HEK293T (cell line): ENCODE measurements around the gene ARHGAP42.

Experiments used
- CTCF ChIA-PET: fragments of 350-600 bp; formaldehyde crosslinking; extraction: SDS; loops from one replicate; lab custom pipeline; 2021; ENCODE audit warnings: antibody characterized with exemption, inconsistent platforms; lab: Yijun Ruan, JAX
- POLR2A ChIA-PET: fragments of 350-600 bp; formaldehyde crosslinking; extraction: SDS; loops from one replicate; lab custom pipeline; 2020; ENCODE audit warnings: antibody characterized with exemption, inconsistent platforms; lab: Yijun Ruan, JAX
- DNase-seq: peaks from one replicate; pipeline ENCODE4 v3.0.0; 2012; ENCODE audit warnings: mixed read lengths; ENCODE audit errors: extremely low spot score
- ARNT ChIP-seq: fragments of 450-650 bp; IDR thresholded peaks from 2 replicates; pipeline ENCODE4 v1.6.1; 2017; ENCODE audit warnings: mild to moderate bottlenecking
- BHLHE40 ChIP-seq: fragments of 450-650 bp; IDR thresholded peaks from 2 replicates; pipeline ENCODE4 v1.6.1; 2016; ENCODE audit warnings: mild to moderate bottlenecking, moderate library complexity, borderline replicate concordance
- CTBP1 ChIP-seq: fragments of 450-650 bp; IDR thresholded peaks from 2 replicates; pipeline ENCODE4 v1.6.1; 2016; ENCODE audit warnings: borderline replicate concordance
- ELF4 ChIP-seq: fragments of 450-650 bp; IDR thresholded peaks from 2 replicates; pipeline ENCODE4 v1.6.1; 2017; ENCODE audit warnings: antibody characterized with exemption
- FOXA1 ChIP-seq: fragments of 450-650 bp; IDR thresholded peaks from 2 replicates; pipeline ENCODE4 v1.6.1; 2016; ENCODE audit warnings: mild to moderate bottlenecking
- FOXK2 ChIP-seq: fragments of 450-650 bp; IDR thresholded peaks from 2 replicates; pipeline ENCODE4 v1.6.1; 2016; ENCODE audit warnings: mild to moderate bottlenecking
- FOXM1 ChIP-seq: fragments of 450-650 bp; IDR thresholded peaks from 2 replicates; pipeline ENCODE4 v1.6.1; 2017; ENCODE audit warnings: mild to moderate bottlenecking, borderline replicate concordance
- HDGF ChIP-seq: fragments of 450-650 bp; IDR thresholded peaks from 2 replicates; pipeline ENCODE4 v1.6.1; 2017; ENCODE audit warnings: antibody characterized with exemption, borderline replicate concordance
- L3MBTL2 ChIP-seq: fragments of 450-650 bp; conservative IDR thresholded peaks from 2 replicates; pipeline ENCODE4 v1.6.1; 2016; ENCODE audit warnings: mild to moderate bottlenecking
- LEF1 ChIP-seq: fragments of 450-650 bp; IDR thresholded peaks from 2 replicates; pipeline ENCODE4 v1.6.1; 2017; ENCODE audit warnings: mild to moderate bottlenecking, borderline replicate concordance
- NFRKB ChIP-seq: fragments of 450-650 bp; IDR thresholded peaks from 2 replicates; pipeline ENCODE4 v1.6.1; 2016; ENCODE audit warnings: mild to moderate bottlenecking, moderate library complexity
- SP1 ChIP-seq: fragments of 450-650 bp; IDR thresholded peaks from 2 replicates; pipeline ENCODE4 v1.6.1; 2017
- SUZ12 ChIP-seq: fragments of 450-650 bp; IDR thresholded peaks from 2 replicates; pipeline ENCODE4 v1.6.1; 2016; ENCODE audit warnings: mild to moderate bottlenecking
- TARDBP ChIP-seq: fragments of 450-650 bp; IDR thresholded peaks from 2 replicates; pipeline ENCODE4 v1.6.1; 2016
- ZNF384 ChIP-seq: fragments of 450-650 bp; IDR thresholded peaks from 2 replicates; pipeline ENCODE4 v1.6.1; 2016
- TF ChIP-seq, protein P1 (sequence below): fragments of 450-650 bp; IDR thresholded peaks from 2 replicates; pipeline ENCODE4 v1.6.1; 2016

The ARHGAP42 gene

DNA sequence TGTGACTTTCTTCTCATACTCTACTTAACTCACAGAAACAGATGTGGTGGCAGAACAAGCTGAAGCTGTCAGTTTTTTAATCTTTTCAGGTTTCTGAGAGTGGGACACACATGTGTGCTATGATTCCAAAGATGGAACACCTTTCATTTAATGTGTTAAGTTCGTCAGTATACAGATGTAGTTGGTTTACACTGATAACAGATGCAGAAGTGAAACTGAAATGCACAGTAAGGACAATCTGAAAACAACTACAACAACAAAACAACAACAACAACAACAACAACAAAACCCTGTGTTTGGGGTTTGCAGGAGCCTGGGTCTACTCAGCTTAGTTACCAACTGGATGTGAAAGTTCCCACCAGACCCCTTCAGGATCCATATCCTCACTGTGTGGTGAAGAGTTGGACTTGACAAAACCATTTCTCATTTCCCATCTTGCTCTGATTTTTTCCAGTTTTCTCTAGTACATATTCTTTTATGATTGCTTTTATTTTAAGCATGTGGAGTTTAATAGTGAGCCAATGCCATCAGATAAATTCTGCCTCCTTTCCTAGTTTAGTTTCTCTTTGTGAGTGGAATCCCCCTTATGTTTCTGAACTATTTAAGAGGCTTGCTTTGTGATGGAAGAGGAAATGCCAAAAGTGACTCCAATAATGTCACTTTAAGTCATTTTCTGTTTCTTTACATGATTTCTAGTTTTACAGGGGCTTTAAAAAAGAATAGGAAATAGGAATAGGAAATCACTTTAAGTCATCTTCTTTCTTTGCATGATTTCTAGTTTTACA lies 47.8 kb downstream of the ARHGAP42 start:
- ChIA-PET CTCF (interaction anchor here (0.6 to 0.9 kb wide), 2 partner anchors 9 to 183 kb away, joined by 3 read pairs; no protein-coding TSS in a partner anchor), POLR2A (no interaction called here)
- no peak for DNase-seq
- no peak for TF ChIP-seq BHLHE40
- no peak for TF ChIP-seq ELF4
- no peak for TF ChIP-seq LEF1
- TF ChIP-seq SP1 = no peak
- no peak for TF ChIP-seq ZNF384
- TF ChIP-seq FOXK2 = no peak
- TF ChIP-seq NFRKB = no peak
- no peak for TF ChIP-seq TARDBP
- TF ChIP-seq L3MBTL2 = no peak
- TF ChIP-seq FOXA1 = no peak
- no peak for TF ChIP-seq ARNT
- TF ChIP-seq SUZ12 = no peak
- TF ChIP-seq, protein P1, sequence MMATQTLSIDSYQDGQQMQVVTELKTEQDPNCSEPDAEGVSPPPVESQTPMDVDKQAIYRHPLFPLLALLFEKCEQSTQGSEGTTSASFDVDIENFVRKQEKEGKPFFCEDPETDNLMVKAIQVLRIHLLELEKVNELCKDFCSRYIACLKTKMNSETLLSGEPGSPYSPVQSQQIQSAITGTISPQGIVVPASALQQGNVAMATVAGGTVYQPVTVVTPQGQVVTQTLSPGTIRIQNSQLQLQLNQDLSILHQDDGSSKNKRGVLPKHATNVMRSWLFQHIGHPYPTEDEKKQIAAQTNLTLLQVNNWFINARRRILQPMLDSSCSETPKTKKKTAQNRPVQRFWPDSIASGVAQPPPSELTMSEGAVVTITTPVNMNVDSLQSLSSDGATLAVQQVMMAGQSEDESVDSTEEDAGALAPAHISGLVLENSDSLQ = no peak
- no peak for TF ChIP-seq HDGF
- no peak for TF ChIP-seq CTBP1

GRCh38 chr11:100735949-100736675 lies 49.0 kb downstream of the ARHGAP42 start:
- ChIA-PET POLR2A (no interaction called here), CTCF (no interaction called here)
- no peak for DNase-seq
- TF ChIP-seq NFRKB (no peak), HDGF (no peak), ELF4 (no peak), LEF1 (no peak), FOXK2 (no peak), ARNT (no peak), FOXM1 (no peak), BHLHE40 (no peak), ZNF384 (no peak), L3MBTL2 (no peak), FOXA1 (no peak), TARDBP (no peak), SP1 (no peak)
- TF ChIP-seq, protein P1 = no peak

- CTCF ChIA-PET = no interaction called here
- TF ChIP-seq FOXM1 = no peak
- TF ChIP-seq SP1 = no peak
- no peak for TF ChIP-seq TARDBP
- no peak for TF ChIP-seq SUZ12
- TF ChIP-seq FOXK2 = no peak
- no peak for TF ChIP-seq BHLHE40
- no peak for TF ChIP-seq ARNT
- no peak for TF ChIP-seq FOXA1
- POLR2A ChIA-PET = no interaction called here
- no peak for DNase-seq
These were observed 51.7 kb downstream of the ARHGAP42 start for GRCh38 chr11:100738701-100739270.

GRCh38 chr11:100739666-100740065 lies 52.6 kb downstream of the ARHGAP42 start:
- no peak for DNase-seq
- ChIA-PET POLR2A (no interaction called here), CTCF (no interaction called here)
- TF ChIP-seq TARDBP (no peak), SP1 (no peak), L3MBTL2 (no peak), ZNF384 (no peak), BHLHE40 (no peak), FOXA1 (no peak), NFRKB (no peak), ELF4 (no peak), CTBP1 (no peak), SUZ12 (no peak), FOXK2 (no peak), HDGF (no peak), LEF1 (no peak), ARNT (no peak), FOXM1 (no peak)
- TF ChIP-seq, protein P1 = no peak

- CTCF ChIA-PET = no interaction called here
- POLR2A ChIA-PET = interaction anchor here (0.5 kb wide), 1 partner anchor 45 kb away, joined by 3 read pairs; no protein-coding TSS in a partner anchor
- no peak for TF ChIP-seq ZNF384
- TF ChIP-seq SP1 = no peak
- no peak for TF ChIP-seq HDGF
- DNase-seq = no peak
These were observed 53.4 kb downstream of the ARHGAP42 start for GRCh38 chr11:100740440-100740839.
